ENCODE data around the gene NME7.
"Not testable (repeated sequence)": the region's sequence is repeated elsewhere in the genome, so short reads cannot be mapped to it uniquely, and the experiment has no call there.

The NME7 gene

GRCh38 chr1:169150641-169151337 lies 216.8 kb downstream of the NME7 start:
- no peak for DNase-seq

GRCh38 chr1:169149555-169150286 lies 217.9 kb downstream of the NME7 start:
- no peak for DNase-seq

GRCh38 chr1:169148472-169149252 lies 218.9 kb downstream of the NME7 start:
- DNase-seq: no peak

GRCh38 chr1:169146576-169147214 lies 220.9 kb downstream of the NME7 start:
- no peak for DNase-seq

- DNase-seq: no peak
These were observed 222.5 kb downstream of the NME7 start for GRCh38 chr1:169144941-169145626.

GRCh38 chr1:169143984-169144383 lies 223.6 kb downstream of the NME7 start:
- DNase-seq: no peak

GRCh38 chr1:169143346-169143745 lies 224.3 kb downstream of the NME7 start:
- DNase-seq: no peak

- DNase-seq: no peak
These were observed 225.5 kb downstream of the NME7 start for GRCh38 chr1:169142129-169142528.

GRCh38 chr1:169141356-169141755 lies 226.2 kb downstream of the NME7 start:
- DNase-seq: peak; percentile 70

- DNase-seq: no peak
These were observed 228.5 kb downstream of the NME7 start for GRCh38 chr1:169138866-169139670.

- no peak for DNase-seq
These were observed 230.2 kb downstream of the NME7 start for GRCh38 chr1:169137357-169137756.

GRCh38 chr1:169133801-169134502 lies 233.6 kb downstream of the NME7 start:
- DNase-seq: peak; percentile 30

- DNase-seq: no peak
These were observed 234.4 kb downstream of the NME7 start for GRCh38 chr1:169133228-169133576.

GRCh38 chr1:169132512-169133227 lies 234.9 kb downstream of the NME7 start:
- DNase-seq: no peak

GRCh38 chr1:169130683-169131082 lies 236.9 kb downstream of the NME7 start:
- no peak for DNase-seq

- DNase-seq: no peak
These were observed 238.3 kb downstream of the NME7 start for GRCh38 chr1:169129109-169129784.

GRCh38 chr1:169128562-169128961 lies 239.0 kb downstream of the NME7 start:
- no peak for DNase-seq

- no peak for DNase-seq
These were observed 240.3 kb downstream of the NME7 start for GRCh38 chr1:169127305-169127704.

GRCh38 chr1:169126335-169126734 lies 241.3 kb downstream of the NME7 start:
- DNase-seq: no peak

- not testable (repeated sequence) for DNase-seq
These were observed 242.0 kb downstream of the NME7 start for GRCh38 chr1:169125597-169125996.

Measured in fibroblast of skin of scalp (primary cell).